Kidney (tissue), 14 donors: ENCODE measurements around the gene NR2C2AP. TPM values are rescaled to one million over a fixed set of nuclear protein-coding genes. Genes with fewer than 3 reads are reported as not detected.

Source experiments
- DNase-seq, 5 donors: peaks; one replicate each; pipeline ENCODE4 v3.0.0-alpha.2; 2013 to 2020
- FAIRE-seq: peaks from 2 replicates; lab custom pipeline; 2012; peaks lifted over from hg19 to GRCh38; lab: Jason Lieb, UNC
- H3K27ac ChIP-seq, 2 donors: one replicate each; pipeline ENCODE4 v1.7.0; 2013; ENCODE audit warnings: low read depth in 2 of 2, low read length in 2 of 2, inconsistent platforms in 1 of 2
- H3K27me3 ChIP-seq: one replicate; pipeline ENCODE4 v1.7.1; 2013; ENCODE audit warnings: low read length, inconsistent platforms; ENCODE audit not compliant: control insufficient read depth, insufficient read depth
- H3K36me3 ChIP-seq, 3 donors: one replicate each; pipeline versions ENCODE4 v1.7.0 to v1.7.1; 2013; ENCODE audit warnings: low read length in 3 of 3, control low read depth in 1 of 3, inconsistent platforms in 1 of 3; ENCODE audit not compliant: insufficient read depth in 3 of 3, control insufficient read depth in 2 of 3
- H3K4me1 ChIP-seq, 3 donors: one replicate each; pipeline versions ENCODE4 v1.7.0 to v1.7.1; 2013; ENCODE audit warnings: low read length in 3 of 3, inconsistent platforms in 1 of 3, low read depth in 1 of 3; ENCODE audit not compliant: control insufficient read depth in 2 of 3, insufficient read depth in 2 of 3
- H3K4me3 ChIP-seq, 3 donors: one replicate each; pipeline versions ENCODE4 v1.7.0 to v1.8.1; 2013; ENCODE audit warnings: low read length in 3 of 3, control low read depth in 1 of 3, inconsistent platforms in 1 of 3
- H3K9ac ChIP-seq, 3 donors: one replicate each; pipeline versions ENCODE4 v1.7.0 to v1.7.1; 2013; ENCODE audit warnings: low read length in 3 of 3, control low read depth in 1 of 3, inconsistent platforms in 1 of 3
- H3K9me3 ChIP-seq, 3 donors: one replicate each; pipeline versions ENCODE4 v1.7.0 to v1.7.1; 2013; ENCODE audit warnings: low read length in 3 of 3, control low read depth in 1 of 3, inconsistent platforms in 1 of 3; ENCODE audit not compliant: control insufficient read depth in 2 of 3, insufficient read depth in 1 of 3
- CTCF ChIP-seq: IDR thresholded peaks from 3 replicates; pipeline ENCODE4 v1.5.1; 2012; ENCODE audit warnings: mild to moderate bottlenecking, moderate library complexity, borderline replicate concordance; ENCODE audit not compliant: insufficient read depth; ENCODE audit errors: extremely low read depth
- intact Hi-C: fragments of 100-400 bp; cut with DNase I; formaldehyde crosslinking; loops from one replicate; pipeline ENCODE4 v1.11.1; 2022
- polyA plus RNA-seq: library from polyadenylated mRNA; stranded (reverse); fragments of 350-450 nt; fragmentation: Illumina TruSeq; extraction: RNeasy Lipid Tissue Mini Kit (QIAGEN cat#74804); gene quantifications from one replicate; pipeline ENCODE4 v1.2.3, GENCODE V29; 2014; ENCODE audit warnings: low read depth, low replicate concordance; ENCODE audit not compliant: insufficient read depth
- total RNA-seq: library from RNA; stranded (reverse); fragmentation: NEBNext Ultra II Directional; extraction: Animal tissue kit (Norgen Biotek cat#: 25700); gene quantifications from one replicate; pipeline ENCODE4 v1.2.1, GENCODE V29; 2021
- donor health status: control.
- donor health status: control.
- donor health status: control.
- donor health status: control.
- donor health status: control.
- donor health status: DM: yes; HTN: yes; CAD: no.
- donor health status: Normal renal cell carcinoma (clear cell type).

Gene NR2C2AP
- total and polyA plus RNA-seq, 2 donors from 2014 or later: 13.5 to 15.5 TPM

- no peak overlapping the region for H3K4me3 ChIP-seq
- H3K4me1 ChIP-seq: no peaks in the 10 kb centered on the region
- H3K36me3 ChIP-seq: no peaks in the 10 kb centered on the region
- DNase-seq (no peak), FAIRE-seq (no peak)
- no peak overlapping the region for H3K9ac ChIP-seq
- H3K9me3 ChIP-seq: peaks cover 0 to 15% (median 4%) of the 10 kb centered on the region in 3 donors
- no peak for TF ChIP-seq CTCF
- H3K27ac ChIP-seq: no peak overlapping the region
- intact Hi-C loops: no loop called here
- H3K27me3 ChIP-seq: no peaks in the 10 kb centered on the region
Observed at GRCh38 chr19:19230999-19231398, 27.8 kb upstream of the NR2C2AP start.

- Histone ChIP-seq H3K4me3 (no peak overlapping the region), H3K27ac (no peak overlapping the region), H3K4me1 (peaks cover 0 to 4% (median 0%) of the 10 kb centered on the region in 3 donors), H3K36me3 (no peaks in the 10 kb centered on the region), H3K9me3 (peaks cover 0 to 12% (median 2%) of the 10 kb centered on the region in 3 donors), H3K9ac (no peak overlapping the region), H3K27me3 (no peaks in the 10 kb centered on the region)
- FAIRE-seq (no peak), DNase-seq (no peak)
- intact Hi-C loops: no loop called here
- TF ChIP-seq CTCF: no peak
Observed at GRCh38 chr19:19229701-19230100, 26.5 kb upstream of the NR2C2AP start.

GRCh38 chr19:19227217-19227616 is 24.0 kb upstream of the NR2C2AP start:
- H3K9ac ChIP-seq: no peak overlapping the region
- H3K27me3 ChIP-seq: no peaks in the 10 kb centered on the region
- H3K9me3 ChIP-seq: no peaks in the 10 kb centered on the region
- H3K4me1 ChIP-seq: peaks cover 0 to 4% (median 0%) of the 10 kb centered on the region in 3 donors
- no peak overlapping the region for H3K4me3 ChIP-seq
- no peak overlapping the region for H3K27ac ChIP-seq
- intact Hi-C loops: no loop called here
- no peak for TF ChIP-seq CTCF
- no peaks in the 10 kb centered on the region for H3K36me3 ChIP-seq
- FAIRE-seq: no peak
- no peak for DNase-seq

GRCh38 chr19:19226663-19227062 is 23.4 kb upstream of the NR2C2AP start:
- Histone ChIP-seq H3K36me3 (no peaks in the 10 kb centered on the region), H3K4me3 (no peak overlapping the region), H3K9me3 (no peaks in the 10 kb centered on the region), H3K4me1 (peaks cover 0 to 4% (median 0%) of the 10 kb centered on the region in 3 donors), H3K27ac (no peak overlapping the region), H3K27me3 (no peaks in the 10 kb centered on the region), H3K9ac (no peak overlapping the region)
- no peak for FAIRE-seq
- TF ChIP-seq CTCF: no peak
- intact Hi-C loops: no loop called here
- DNase-seq: no peak
